Effector CD4-positive, alpha-beta T cell (primary cell): Measurements from ENCODE around the gene ATP6V0D1.

Experiments
- DNase-seq: peaks from one replicate; pipeline ENCODE4 v3.0.0-alpha.2; 2020

ATP6V0D1 gene

GRCh38 chr16:67404740-67405226 is 76.2 kb downstream of the ATP6V0D1 start:
- DNase-seq: no peak

- no peak for DNase-seq
Measured at GRCh38 chr16:67403976-67404555, 76.9 kb downstream of the ATP6V0D1 start.

- no peak for DNase-seq
Measured at GRCh38 chr16:67400901-67401300, 80.1 kb downstream of the ATP6V0D1 start.

- no peak for DNase-seq
Measured at GRCh38 chr16:67399749-67400704, 80.9 kb downstream of the ATP6V0D1 start.

GRCh38 chr16:67399218-67399733 is 81.7 kb downstream of the ATP6V0D1 start:
- no peak for DNase-seq

- DNase-seq: no peak
Measured at GRCh38 chr16:67398546-67399217, 82.3 kb downstream of the ATP6V0D1 start.

- DNase-seq: no peak
Measured at GRCh38 chr16:67397812-67398545, 83.0 kb downstream of the ATP6V0D1 start.

GRCh38 chr16:67397036-67397801 is 83.7 kb downstream of the ATP6V0D1 start:
- DNase-seq: no peak

GRCh38 chr16:67396159-67397035 is 84.6 kb downstream of the ATP6V0D1 start:
- DNase-seq: no peak

GRCh38 chr16:67395458-67396158 is 85.3 kb downstream of the ATP6V0D1 start:
- no peak for DNase-seq

GRCh38 chr16:67395105-67395457 is 85.9 kb downstream of the ATP6V0D1 start:
- DNase-seq: no peak

- no peak for DNase-seq
Measured at GRCh38 chr16:67394155-67395104, 86.5 kb downstream of the ATP6V0D1 start.

- no peak for DNase-seq
Measured at GRCh38 chr16:67393788-67394154, 87.2 kb downstream of the ATP6V0D1 start.

GRCh38 chr16:67393111-67393787 is 87.7 kb downstream of the ATP6V0D1 start, which contains the start of gene TPPP3:
Gene TPPP3 (minus strand): TSS chr16:67393498. CDS start chr16:67391111, 2,387 bp downstream.
- DNase-seq: no peak

GRCh38 chr16:67392301-67393059 is 88.5 kb downstream of the ATP6V0D1 start:
- no peak for DNase-seq

- no peak for DNase-seq
Measured at GRCh38 chr16:67391424-67392300, 89.3 kb downstream of the ATP6V0D1 start.
